ENCODE measurements around the gene ZGPAT.

GRCh38 chr20:63680857-63681608 is 26.8 kb upstream of the ZGPAT start:
- no peak for TF ChIP-seq CTCF (IDR thresholded peaks at IDR 0.05 in 2 of 3, conservative IDR thresholded peaks at IDR 0.05 in 1 of 3; ENCODE audit: control insufficient read depth in 2 of 3, extremely low read depth in 1 of 3, insufficient read depth in 1 of 3, low read depth in 3 of 3, low read length in 3 of 3)
- TF ChIP-seq SP1 (IDR thresholded peaks at IDR 0.05; ENCODE audit: low read depth, low read length) = no peak
- TF ChIP-seq ZNF207 (IDR thresholded peaks at IDR 0.05; ENCODE audit: borderline replicate concordance) = no peak
- TF ChIP-seq, protein P1, sequence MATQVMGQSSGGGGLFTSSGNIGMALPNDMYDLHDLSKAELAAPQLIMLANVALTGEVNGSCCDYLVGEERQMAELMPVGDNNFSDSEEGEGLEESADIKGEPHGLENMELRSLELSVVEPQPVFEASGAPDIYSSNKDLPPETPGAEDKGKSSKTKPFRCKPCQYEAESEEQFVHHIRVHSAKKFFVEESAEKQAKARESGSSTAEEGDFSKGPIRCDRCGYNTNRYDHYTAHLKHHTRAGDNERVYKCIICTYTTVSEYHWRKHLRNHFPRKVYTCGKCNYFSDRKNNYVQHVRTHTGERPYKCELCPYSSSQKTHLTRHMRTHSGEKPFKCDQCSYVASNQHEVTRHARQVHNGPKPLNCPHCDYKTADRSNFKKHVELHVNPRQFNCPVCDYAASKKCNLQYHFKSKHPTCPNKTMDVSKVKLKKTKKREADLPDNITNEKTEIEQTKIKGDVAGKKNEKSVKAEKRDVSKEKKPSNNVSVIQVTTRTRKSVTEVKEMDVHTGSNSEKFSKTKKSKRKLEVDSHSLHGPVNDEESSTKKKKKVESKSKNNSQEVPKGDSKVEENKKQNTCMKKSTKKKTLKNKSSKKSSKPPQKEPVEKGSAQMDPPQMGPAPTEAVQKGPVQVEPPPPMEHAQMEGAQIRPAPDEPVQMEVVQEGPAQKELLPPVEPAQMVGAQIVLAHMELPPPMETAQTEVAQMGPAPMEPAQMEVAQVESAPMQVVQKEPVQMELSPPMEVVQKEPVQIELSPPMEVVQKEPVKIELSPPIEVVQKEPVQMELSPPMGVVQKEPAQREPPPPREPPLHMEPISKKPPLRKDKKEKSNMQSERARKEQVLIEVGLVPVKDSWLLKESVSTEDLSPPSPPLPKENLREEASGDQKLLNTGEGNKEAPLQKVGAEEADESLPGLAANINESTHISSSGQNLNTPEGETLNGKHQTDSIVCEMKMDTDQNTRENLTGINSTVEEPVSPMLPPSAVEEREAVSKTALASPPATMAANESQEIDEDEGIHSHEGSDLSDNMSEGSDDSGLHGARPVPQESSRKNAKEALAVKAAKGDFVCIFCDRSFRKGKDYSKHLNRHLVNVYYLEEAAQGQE (IDR thresholded peaks at IDR 0.05; ENCODE audit: low read depth, low read length) = no peak
- TF ChIP-seq TARDBP (IDR thresholded peaks at IDR 0.05; ENCODE audit: borderline replicate concordance) = no peak
- TF ChIP-seq E4F1 (IDR thresholded peaks at IDR 0.05; ENCODE audit: borderline replicate concordance, partially characterized antibody) = no peak
- no peak for TF ChIP-seq ELK1 (IDR thresholded peaks at IDR 0.05; ENCODE audit: low read depth, low read length)
- TF ChIP-seq JUND (IDR thresholded peaks at IDR 0.05; ENCODE audit: low read depth, low read length) = no peak
- TF ChIP-seq JUNB (IDR thresholded peaks at IDR 0.05) = no peak
- TF ChIP-seq, protein P2, sequence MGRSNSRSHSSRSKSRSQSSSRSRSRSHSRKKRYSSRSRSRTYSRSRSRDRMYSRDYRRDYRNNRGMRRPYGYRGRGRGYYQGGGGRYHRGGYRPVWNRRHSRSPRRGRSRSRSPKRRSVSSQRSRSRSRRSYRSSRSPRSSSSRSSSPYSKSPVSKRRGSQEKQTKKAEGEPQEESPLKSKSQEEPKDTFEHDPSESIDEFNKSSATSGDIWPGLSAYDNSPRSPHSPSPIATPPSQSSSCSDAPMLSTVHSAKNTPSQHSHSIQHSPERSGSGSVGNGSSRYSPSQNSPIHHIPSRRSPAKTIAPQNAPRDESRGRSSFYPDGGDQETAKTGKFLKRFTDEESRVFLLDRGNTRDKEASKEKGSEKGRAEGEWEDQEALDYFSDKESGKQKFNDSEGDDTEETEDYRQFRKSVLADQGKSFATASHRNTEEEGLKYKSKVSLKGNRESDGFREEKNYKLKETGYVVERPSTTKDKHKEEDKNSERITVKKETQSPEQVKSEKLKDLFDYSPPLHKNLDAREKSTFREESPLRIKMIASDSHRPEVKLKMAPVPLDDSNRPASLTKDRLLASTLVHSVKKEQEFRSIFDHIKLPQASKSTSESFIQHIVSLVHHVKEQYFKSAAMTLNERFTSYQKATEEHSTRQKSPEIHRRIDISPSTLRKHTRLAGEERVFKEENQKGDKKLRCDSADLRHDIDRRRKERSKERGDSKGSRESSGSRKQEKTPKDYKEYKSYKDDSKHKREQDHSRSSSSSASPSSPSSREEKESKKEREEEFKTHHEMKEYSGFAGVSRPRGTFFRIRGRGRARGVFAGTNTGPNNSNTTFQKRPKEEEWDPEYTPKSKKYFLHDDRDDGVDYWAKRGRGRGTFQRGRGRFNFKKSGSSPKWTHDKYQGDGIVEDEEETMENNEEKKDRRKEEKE (IDR thresholded peaks at IDR 0.05) = no peak
- no peak for TF ChIP-seq NFIC (IDR thresholded peaks at IDR 0.05; ENCODE audit: low read depth, low read length)
- TF ChIP-seq, protein P3, sequence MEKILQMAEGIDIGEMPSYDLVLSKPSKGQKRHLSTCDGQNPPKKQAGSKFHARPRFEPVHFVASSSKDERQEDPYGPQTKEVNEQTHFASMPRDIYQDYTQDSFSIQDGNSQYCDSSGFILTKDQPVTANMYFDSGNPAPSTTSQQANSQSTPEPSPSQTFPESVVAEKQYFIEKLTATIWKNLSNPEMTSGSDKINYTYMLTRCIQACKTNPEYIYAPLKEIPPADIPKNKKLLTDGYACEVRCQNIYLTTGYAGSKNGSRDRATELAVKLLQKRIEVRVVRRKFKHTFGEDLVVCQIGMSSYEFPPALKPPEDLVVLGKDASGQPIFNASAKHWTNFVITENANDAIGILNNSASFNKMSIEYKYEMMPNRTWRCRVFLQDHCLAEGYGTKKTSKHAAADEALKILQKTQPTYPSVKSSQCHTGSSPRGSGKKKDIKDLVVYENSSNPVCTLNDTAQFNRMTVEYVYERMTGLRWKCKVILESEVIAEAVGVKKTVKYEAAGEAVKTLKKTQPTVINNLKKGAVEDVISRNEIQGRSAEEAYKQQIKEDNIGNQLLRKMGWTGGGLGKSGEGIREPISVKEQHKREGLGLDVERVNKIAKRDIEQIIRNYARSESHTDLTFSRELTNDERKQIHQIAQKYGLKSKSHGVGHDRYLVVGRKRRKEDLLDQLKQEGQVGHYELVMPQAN (conservative IDR thresholded peaks at IDR 0.05) = no peak
- no peak for TF ChIP-seq ZNF384 (IDR thresholded peaks at IDR 0.05; ENCODE audit: borderline replicate concordance, low read depth, low read length)

Data from GM12878 (cell line).